ENCODE results near the gene OR2M3.

- TF ChIP-seq CTCF (IDR thresholded peaks at IDR 0.05) (no peak), POLR2A (IDR thresholded peaks at IDR 0.05) (no peak)
Observed at GRCh38 chr1:248164031-248164430, 33.0 kb upstream of the OR2M3 start.

Measured in body of pancreas (tissue), 4 donors.